SU-DHL-6 (cell line): ENCODE results near the gene PAK1IP1.

Experiments
- EZH2phosphoT487 ChIP-seq: fragments of 200-600 bp; sonication (generic), shearing (Covaris generic); conservative IDR thresholded peaks from 2 replicates; pipeline ENCODE4 v1.6.1; 2018; ENCODE audit warnings: mild to moderate bottlenecking, antibody characterized with exemption, low read length, moderate library complexity, mixed read lengths
- TF ChIP-seq, protein P1 (sequence below): fragments of 200-600 bp; sonication (generic); IDR thresholded peaks from one replicate; pipeline ENCODE4 v1.5.1; 2017; ENCODE audit warnings: antibody characterized with exemption, mild to moderate bottlenecking, low read length, moderate library complexity; ENCODE audit not compliant: insufficient read depth, poor library complexity, severe bottlenecking

- TF ChIP-seq, protein P1, sequence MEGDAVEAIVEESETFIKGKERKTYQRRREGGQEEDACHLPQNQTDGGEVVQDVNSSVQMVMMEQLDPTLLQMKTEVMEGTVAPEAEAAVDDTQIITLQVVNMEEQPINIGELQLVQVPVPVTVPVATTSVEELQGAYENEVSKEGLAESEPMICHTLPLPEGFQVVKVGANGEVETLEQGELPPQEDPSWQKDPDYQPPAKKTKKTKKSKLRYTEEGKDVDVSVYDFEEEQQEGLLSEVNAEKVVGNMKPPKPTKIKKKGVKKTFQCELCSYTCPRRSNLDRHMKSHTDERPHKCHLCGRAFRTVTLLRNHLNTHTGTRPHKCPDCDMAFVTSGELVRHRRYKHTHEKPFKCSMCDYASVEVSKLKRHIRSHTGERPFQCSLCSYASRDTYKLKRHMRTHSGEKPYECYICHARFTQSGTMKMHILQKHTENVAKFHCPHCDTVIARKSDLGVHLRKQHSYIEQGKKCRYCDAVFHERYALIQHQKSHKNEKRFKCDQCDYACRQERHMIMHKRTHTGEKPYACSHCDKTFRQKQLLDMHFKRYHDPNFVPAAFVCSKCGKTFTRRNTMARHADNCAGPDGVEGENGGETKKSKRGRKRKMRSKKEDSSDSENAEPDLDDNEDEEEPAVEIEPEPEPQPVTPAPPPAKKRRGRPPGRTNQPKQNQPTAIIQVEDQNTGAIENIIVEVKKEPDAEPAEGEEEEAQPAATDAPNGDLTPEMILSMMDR, result no peak
- no peak for TF ChIP-seq EZH2phosphoT487
Measured at GRCh38 chr6:10659699-10660348, 34.9 kb upstream of the PAK1IP1 start.
